ENCODE data around the gene ZNF48. TPM values are rescaled to one million over a fixed set of nuclear protein-coding genes. Genes with fewer than 3 reads are reported as not detected.

ZNF48 gene
- polyA plus RNA-seq, 1 experiment = 4.6 TPM

DNA sequence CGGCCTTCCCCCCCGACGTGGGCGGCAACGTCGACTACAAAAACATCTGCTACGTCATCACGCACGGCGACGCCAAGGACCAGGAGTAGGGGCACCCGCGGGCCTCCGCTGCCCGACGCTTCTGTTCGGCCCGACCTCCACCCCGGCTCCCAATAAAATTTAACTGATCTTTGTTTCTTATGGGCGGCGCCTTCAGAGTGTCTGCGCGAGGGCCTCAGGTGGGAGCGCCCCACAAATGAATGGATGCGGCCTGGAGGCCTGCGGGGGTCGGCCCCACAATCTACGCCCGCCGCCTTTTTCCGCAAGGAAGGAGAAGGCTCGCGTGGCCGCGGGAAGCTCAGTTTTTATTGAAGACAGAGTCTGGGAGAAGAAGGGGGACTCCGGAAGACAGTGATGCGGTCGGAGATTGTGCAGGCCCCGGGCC, 17.4 kb upstream of the ZNF48 start:
- peak overlapping the region; percentile 63 for H3K4me3 ChIP-seq (ENCODE audit: low read depth, low read length)
- POLR2A ChIA-PET = no interaction called here
- TF ChIP-seq, protein P1, sequence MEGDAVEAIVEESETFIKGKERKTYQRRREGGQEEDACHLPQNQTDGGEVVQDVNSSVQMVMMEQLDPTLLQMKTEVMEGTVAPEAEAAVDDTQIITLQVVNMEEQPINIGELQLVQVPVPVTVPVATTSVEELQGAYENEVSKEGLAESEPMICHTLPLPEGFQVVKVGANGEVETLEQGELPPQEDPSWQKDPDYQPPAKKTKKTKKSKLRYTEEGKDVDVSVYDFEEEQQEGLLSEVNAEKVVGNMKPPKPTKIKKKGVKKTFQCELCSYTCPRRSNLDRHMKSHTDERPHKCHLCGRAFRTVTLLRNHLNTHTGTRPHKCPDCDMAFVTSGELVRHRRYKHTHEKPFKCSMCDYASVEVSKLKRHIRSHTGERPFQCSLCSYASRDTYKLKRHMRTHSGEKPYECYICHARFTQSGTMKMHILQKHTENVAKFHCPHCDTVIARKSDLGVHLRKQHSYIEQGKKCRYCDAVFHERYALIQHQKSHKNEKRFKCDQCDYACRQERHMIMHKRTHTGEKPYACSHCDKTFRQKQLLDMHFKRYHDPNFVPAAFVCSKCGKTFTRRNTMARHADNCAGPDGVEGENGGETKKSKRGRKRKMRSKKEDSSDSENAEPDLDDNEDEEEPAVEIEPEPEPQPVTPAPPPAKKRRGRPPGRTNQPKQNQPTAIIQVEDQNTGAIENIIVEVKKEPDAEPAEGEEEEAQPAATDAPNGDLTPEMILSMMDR (IDR thresholded peaks at IDR 0.05; ENCODE audit: insufficient read depth, low read depth, low read length) = no peak
- CTCF ChIA-PET = interaction anchor here (0.7 to 1.2 kb wide), 2 partner anchors 18 to 30 kb away, joined by 3 read pairs; no protein-coding TSS in a partner anchor
- no peaks in the 10 kb centered on the region for H3K27me3 ChIP-seq (ENCODE audit: control insufficient read depth, insufficient read depth, low read length)
- H3K36me3 ChIP-seq (ENCODE audit: control insufficient read depth, insufficient read depth, low read length) = no peaks in the 10 kb centered on the region; the same call in 1 of the 2 replicates
- no peak for DNase-seq (ENCODE audit: low read depth)

GRCh38 chr16:30378236-30379157, 16.7 kb upstream of the ZNF48 start:
- POLR2A ChIA-PET = no interaction called here
- Histone ChIP-seq H3K36me3 (ENCODE audit: control insufficient read depth, insufficient read depth, low read length) (no peaks in the 10 kb centered on the region; the same call in 1 of the 2 replicates), H3K4me3 (ENCODE audit: low read depth, low read length) (peak overlapping the region; percentile 63), H3K27me3 (ENCODE audit: control insufficient read depth, insufficient read depth, low read length) (no peaks in the 10 kb centered on the region)
- peak; percentile 81 for DNase-seq (ENCODE audit: low read depth)
- CTCF ChIA-PET = interaction anchor here (0.7 kb wide), 1 partner anchor 31 kb away, joined by 3 read pairs; no protein-coding TSS in a partner anchor
- TF ChIP-seq, protein P1 (IDR thresholded peaks at IDR 0.05; ENCODE audit: insufficient read depth, low read depth, low read length) = peak; percentile 45

DNA sequence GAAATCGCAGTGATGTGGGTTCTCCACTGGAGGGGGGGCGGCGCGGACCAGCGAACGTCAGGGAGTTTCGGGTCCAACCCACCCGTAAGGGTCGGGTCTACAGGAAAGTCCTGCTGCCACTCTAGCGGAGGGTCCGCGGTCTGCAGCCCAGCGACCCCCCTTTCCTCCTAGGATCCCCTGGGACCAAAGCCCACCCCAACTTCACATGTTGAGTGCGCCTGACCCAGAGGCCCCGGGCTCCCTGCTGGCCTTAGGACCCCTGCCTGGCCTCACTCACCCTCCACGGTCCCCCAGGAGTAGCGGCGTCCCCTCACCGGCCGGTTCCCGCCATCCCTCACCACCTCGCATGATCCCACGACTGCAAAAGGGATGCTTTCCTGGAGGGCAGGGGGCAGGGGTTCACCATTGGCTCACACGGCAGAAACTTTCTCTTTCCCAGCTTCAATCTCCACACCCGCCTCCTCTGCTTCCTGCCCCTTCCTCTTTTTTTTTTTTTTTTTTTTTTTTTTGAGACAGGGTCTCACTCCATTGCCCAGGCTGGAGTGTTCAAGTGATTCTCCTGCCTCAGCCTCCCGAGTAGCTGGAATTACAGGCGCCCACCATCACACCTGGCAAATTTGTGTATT, 15.9 kb upstream of the ZNF48 start:
- no peaks in the 10 kb centered on the region for H3K27me3 ChIP-seq (ENCODE audit: control insufficient read depth, insufficient read depth, low read length)
- H3K36me3 ChIP-seq (ENCODE audit: control insufficient read depth, insufficient read depth, low read length) = no peaks in the 10 kb centered on the region; the same call in 1 of the 2 replicates
- peak overlapping the region; percentile 63 for H3K4me3 ChIP-seq (ENCODE audit: low read depth, low read length)
- TF ChIP-seq, protein P1 (IDR thresholded peaks at IDR 0.05; ENCODE audit: insufficient read depth, low read depth, low read length) = no peak
- ChIA-PET CTCF (no interaction called here), POLR2A (no interaction called here)
- DNase-seq (ENCODE audit: low read depth) = no peak

DNA sequence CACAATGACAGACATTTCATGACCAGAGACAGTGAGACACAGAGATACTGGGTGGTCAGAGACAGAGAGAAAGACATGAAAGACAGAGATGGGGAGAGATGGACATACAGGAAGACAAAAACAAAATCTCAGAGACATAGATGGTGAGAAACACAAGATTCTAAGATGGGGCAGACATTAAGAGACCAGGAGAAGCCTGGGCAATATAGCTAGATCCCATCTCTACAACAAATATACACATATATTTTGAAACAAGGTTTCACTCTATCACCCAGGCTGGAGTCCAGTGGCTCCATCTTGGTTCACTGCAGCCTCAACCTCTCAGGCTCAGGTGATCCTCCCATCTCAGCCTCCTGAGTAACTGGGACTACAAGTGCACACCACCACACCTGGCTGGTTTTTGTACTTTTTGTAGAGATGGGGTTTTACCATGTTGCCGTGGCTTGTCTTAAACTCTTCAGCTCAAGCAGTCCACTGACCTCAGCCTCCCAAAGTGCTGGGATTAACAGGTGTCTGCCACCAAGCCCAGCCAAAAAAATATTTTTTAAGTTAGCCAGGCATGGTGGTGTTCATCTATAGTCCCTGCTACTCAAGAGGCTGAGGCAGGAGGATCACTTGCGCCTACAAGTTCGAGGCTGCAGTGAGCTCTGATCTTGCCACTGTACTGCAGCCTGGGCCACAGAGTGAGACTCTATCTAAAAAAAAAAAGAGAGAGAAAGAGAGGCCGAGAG, 15.0 kb upstream of the ZNF48 start:
- TF ChIP-seq, protein P1 (IDR thresholded peaks at IDR 0.05; ENCODE audit: insufficient read depth, low read depth, low read length) = no peak
- ChIA-PET POLR2A (no interaction called here), CTCF (no interaction called here)
- no peaks in the 10 kb centered on the region for H3K27me3 ChIP-seq (ENCODE audit: control insufficient read depth, insufficient read depth, low read length)
- H3K4me3 ChIP-seq (ENCODE audit: low read depth, low read length) = no peak overlapping the region
- no peaks in the 10 kb centered on the region; the same call in 1 of the 2 replicates for H3K36me3 ChIP-seq (ENCODE audit: control insufficient read depth, insufficient read depth, low read length)
- no peak for DNase-seq (ENCODE audit: low read depth)
